NCI-H1417 treated with DMSO at 0.1 percent for 48 hours (cell line): ENCODE data around the gene NPY4R.
"Not testable (repeated sequence)": the region's sequence is repeated elsewhere in the genome, so short reads cannot be mapped to it uniquely, and the experiment has no call there.

ENCODE experiments used
- DNase-seq: peaks from one replicate; lab custom pipeline; 2025; lab: John Stamatoyannopoulos, UW

The NPY4R gene

DNA sequence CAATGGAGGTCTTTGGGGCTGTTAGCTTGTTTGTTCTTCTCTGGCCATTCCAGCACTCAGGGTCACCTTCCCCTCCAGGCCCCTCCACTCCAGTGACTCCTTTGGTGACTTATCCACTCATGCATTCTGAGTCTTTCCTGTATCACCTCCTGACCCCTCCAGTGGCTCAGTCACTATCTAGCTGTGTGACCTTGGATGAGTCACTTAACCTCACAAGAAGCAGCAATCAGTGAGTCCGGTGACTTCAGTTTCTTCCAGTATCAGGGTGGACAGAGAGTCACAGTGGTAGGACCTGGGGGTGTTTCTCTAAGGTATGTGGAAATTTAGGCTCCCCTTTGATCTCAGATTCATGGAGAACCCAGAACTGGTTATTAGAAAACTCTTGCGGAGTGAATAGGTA is 9.8 kb downstream of the NPY4R start:
- DNase-seq = not testable (repeated sequence)

GRCh38 chr10:46451365-46451764 is 14.4 kb downstream of the NPY4R start:
- not testable (repeated sequence) for DNase-seq

- not testable (repeated sequence) for DNase-seq
Measured at GRCh38 chr10:46450829-46451228, 14.9 kb downstream of the NPY4R start.

DNA sequence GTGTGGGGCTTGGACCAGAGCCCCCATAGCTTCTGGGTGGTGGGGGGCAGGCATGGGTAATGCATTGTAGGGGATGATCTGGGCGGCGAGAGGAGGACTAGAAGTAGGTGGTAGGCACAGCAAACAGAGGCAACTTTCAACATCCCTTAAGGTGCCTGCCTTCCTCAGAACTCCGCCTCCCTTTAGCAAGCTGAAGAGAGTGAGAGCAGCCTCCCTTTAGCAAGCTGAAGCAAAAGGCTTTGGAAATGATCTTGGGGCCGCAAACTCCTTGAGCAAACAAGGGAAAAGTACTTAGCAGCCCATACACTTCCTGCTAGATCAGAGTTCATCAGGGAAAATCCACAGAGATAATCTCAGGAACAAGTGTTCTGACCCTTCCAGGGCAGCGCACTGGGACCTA is 18.3 kb downstream of the NPY4R start:
- not testable (repeated sequence) for DNase-seq

GRCh38 chr10:46445389-46446122 is 20.2 kb downstream of the NPY4R start:
- DNase-seq = not testable (repeated sequence)

DNA sequence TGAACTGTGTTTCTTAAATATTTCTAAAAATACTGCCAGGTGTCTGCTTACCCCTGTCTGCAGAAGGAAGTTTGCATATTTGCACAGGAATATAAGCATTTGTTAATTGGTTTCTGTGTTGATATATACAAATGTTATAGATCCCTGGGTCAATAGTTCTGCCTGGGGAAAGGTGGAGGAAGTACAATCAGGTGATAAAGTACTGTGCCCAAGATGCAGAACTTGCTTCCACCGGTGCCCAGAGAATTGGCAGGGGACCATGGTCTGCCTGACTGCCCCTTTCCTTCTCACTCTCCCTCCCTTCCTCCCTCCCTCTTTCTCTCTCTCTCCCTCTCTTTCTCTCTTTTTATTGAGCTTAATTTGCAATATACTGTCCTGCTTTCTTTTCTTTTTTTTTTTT is 22.3 kb downstream of the NPY4R start:
- not testable (repeated sequence) for DNase-seq

DNA sequence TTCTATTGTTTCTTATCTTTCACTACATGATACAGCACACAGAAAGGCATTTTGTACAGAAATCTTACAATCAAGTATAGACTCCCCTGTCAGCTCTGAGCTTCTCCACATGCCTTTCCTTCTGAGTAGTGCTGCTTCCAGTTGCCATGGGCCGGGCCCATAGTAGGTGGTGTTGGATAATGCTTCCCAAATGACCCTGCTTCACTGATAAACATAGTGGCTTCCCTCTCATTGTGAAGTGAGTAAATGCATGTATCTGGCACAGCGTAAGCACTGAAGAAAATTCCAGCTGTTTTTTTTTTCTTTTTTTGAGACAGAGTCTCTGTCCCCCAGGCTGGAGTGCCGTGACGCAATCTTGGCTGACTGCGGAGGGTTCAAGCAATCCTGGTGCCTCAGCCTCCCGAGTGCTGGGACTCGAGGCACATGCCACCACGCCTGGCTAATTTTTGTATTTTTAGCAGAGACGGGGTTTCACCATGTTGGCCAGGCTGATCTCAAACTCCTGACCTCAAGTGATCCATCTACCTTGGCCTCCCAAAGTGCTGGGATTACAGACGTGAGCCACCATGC is 23.0 kb downstream of the NPY4R start:
- not testable (repeated sequence) for DNase-seq

GRCh38 chr10:46441837-46442278 is 23.9 kb downstream of the NPY4R start:
- not testable (repeated sequence) for DNase-seq

DNA sequence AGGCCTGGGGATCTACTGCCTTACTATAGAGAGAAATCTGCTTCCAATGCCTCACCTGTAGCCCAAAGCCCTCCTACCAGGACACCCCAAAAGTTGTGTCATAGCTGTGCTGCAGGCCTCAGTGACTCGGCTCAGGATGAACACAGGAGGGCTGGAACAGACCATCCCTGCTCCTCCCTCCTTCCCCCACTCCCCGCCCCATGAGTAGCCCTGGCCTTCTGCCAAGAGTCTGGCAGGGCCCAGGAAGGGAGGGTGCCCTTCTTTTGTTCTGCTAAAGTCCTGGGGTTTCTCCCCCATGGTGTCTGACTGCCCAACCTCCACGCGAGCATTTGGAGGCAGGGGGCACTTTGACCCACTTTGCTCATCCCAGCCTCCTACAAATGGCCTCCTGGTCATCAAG is 24.8 kb downstream of the NPY4R start:
- DNase-seq = not testable (repeated sequence)

DNA sequence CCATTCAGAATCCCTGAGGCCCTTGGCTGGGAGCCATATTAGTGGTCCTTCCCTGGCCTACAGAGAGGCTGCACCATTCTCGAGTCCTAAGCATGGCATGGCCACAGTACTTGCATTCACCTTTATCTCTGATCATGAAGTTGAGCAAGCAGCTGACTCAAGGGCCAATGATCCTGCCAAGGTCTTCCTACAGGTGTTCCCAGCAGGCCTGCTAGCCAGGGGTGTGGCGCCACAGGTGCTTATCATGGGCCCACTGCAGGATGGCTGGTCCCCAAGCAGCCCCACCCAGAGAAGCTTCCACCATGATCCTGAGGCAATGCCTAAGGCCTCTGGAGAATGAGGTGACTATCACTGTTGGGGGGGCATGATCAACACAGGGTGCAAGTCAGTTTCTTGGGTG is 42.2 kb downstream of the NPY4R start:
- DNase-seq = not testable (repeated sequence)

DNA sequence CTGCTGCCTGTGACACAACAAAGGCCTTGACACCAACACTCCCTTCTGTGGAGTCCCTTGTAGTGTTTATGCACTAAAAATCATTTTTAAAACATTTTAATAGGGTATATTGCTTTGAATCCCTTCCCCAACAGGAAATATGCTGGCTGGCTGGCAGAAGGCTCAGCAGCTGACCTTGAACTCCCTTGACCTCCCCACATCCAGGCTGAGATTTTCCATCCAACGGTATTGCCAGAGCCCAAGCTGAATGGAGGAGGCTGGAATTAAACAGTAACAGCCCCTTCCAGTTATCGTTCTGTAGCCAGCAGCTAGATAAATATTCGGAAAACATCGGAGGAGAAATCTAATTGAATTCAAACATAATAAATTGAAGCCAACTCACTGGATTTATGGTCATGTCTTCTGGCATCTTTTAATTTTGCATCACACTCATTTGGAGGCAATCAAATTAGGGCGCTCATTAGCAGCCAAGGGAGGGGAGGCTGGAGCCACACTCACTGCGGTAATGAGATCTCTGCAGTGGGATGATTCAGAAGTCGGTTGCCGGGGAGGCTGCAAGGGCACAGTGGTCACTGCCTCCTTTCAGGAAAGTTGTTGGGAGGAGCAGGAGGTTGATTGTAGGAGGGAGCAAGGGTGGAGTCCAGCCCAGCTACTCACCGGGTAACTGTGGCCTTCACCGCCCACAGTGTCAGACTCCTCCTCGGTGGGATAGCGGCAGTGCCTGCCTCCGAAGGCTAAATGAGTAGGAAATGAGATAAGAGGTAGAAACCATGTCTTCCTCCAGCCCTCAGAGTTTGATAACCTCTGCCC is 46.0 kb downstream of the NPY4R start:
- DNase-seq = not testable (repeated sequence)

DNA sequence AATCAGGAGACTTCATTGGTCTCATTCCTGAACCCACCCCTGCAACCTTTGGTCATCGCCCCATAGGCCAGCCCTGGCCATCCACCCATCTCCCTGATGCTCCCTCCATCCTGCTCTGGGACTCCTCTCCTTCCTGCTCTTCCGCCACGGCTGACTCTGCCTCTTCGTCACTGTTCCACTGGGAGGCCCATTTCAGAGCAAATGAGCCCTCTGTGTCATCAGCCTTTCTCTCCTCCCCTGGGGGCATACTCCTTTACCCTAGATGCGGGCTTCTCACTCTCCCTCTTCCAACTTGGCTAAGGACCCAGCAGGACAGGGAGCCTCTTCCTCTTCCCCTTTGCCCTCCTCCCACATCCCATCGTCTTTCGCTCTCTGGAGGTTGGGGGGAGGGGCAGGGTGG is 47.5 kb downstream of the NPY4R start:
- DNase-seq = not testable (repeated sequence)

DNA sequence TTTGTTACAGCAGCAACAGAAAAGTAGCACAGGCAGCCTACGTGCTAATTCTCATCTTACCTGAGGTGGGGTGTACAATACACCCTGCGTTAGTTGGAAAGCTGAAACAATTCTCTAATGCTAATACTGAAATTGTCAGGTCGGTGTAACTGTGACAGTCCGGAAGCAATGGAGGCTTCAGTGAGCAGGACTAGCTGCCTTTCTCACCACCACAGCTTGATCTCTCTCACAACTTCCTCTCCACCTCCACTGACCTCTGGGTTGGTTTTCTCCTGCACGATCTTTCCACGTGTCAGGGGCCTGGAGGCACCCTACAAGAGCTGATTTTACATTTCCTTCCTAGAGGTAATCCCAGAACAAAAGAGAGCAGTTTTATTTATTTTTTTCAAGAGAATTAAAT is 50.5 kb downstream of the NPY4R start:
- DNase-seq = not testable (repeated sequence)

DNA sequence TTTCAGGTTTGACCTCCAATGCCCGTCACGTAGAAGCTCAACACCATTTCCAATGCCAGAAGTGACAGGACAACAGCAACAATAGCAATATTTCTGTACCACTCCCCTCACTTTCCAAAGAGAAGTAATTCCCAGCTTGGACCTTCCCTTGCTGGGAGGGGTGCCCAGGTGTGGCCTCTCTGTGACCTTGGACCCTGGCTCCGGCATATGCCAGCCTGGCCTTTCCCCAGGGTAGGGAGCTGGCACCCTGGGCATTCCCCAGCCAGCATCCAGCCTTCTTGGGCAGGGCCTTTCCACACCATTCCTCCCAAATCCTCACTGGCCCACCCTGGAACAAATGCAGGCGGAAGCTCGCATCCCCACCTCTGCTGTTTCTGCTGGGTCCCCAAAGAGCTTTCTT is 53.1 kb downstream of the NPY4R start:
- not testable (repeated sequence) for DNase-seq

- DNase-seq = not testable (repeated sequence)
Measured at GRCh38 chr10:46411123-46411522, 54.6 kb downstream of the NPY4R start.
